NB4 (cell line): ENCODE measurements around the gene TNIP1.
A peak's percentile ranks its signal among the peaks of the same experiment; 100 is the strongest.

ENCODE experiments used
- DNase-seq: peaks from one replicate; pipeline ENCODE4 v3.0.0; 2010; ENCODE audit warnings: low read depth
- H3K4me3 ChIP-seq: one replicate; pipeline ENCODE4 v1.5.1; 2011; ENCODE audit warnings: mild to moderate bottlenecking, low read depth, low read length, moderate library complexity
- CTCF ChIP-seq: IDR thresholded peaks from one replicate; pipeline ENCODE4 v1.5.1; 2012; ENCODE audit warnings: low read depth, low read length
- MAX ChIP-seq: IDR thresholded peaks from 2 replicates; pipeline ENCODE4 v1.6.1; 2011; ENCODE audit warnings: low read depth, low read length
- MYC ChIP-seq: IDR thresholded peaks from 2 replicates; pipeline ENCODE4 v1.6.1; 2011; ENCODE audit warnings: low read depth, low read length
- POLR2A ChIP-seq: IDR thresholded peaks from 2 replicates; pipeline ENCODE4 v1.6.1; 2011; ENCODE audit warnings: mild to moderate bottlenecking; ENCODE audit not compliant: insufficient read length; ENCODE audit errors: extremely low read depth

The TNIP1 gene

DNA sequence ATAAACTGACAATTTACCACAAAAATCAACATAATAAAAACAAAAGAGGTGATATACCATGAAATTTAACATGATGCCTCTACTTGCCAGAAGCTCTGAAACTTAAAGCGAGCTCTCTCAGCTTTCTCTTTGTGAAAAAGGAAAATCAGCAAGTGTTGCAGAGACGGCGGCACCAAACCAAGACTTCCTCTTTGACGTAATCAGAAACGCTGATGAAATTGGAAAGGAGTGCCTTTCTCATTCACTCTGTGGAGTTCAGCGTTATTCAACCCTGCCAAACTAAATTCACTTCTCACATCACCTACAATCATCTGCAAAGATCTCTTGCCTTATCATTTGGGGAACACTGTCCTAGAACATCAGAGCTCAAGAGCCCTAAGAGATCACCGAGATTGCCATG, 44.6 kb upstream of the TNIP1 start:
- no peak overlapping the region for H3K4me3 ChIP-seq
- DNase-seq, result peak; percentile 24
- TF ChIP-seq CTCF, result no peak
- no peak for TF ChIP-seq POLR2A
- no peak for TF ChIP-seq MAX
- no peak for TF ChIP-seq MYC

GRCh38 chr5:151123897-151124751, 43.3 kb upstream of the TNIP1 start:
- TF ChIP-seq MYC, result no peak
- TF ChIP-seq CTCF, result no peak
- no peak for TF ChIP-seq MAX
- no peak for TF ChIP-seq POLR2A
- DNase-seq, result no peak
- H3K4me3 ChIP-seq, result no peak overlapping the region

GRCh38 chr5:151122828-151123227, 42.0 kb upstream of the TNIP1 start:
- no peak for DNase-seq
- no peak overlapping the region for H3K4me3 ChIP-seq
- no peak for TF ChIP-seq CTCF
- TF ChIP-seq POLR2A, result no peak

- TF ChIP-seq MYC (no peak), MAX (no peak), CTCF (no peak), POLR2A (no peak)
- DNase-seq, result no peak
- no peak overlapping the region for H3K4me3 ChIP-seq
These were observed 40.8 kb upstream of the TNIP1 start for GRCh38 chr5:151121665-151122064.

DNA sequence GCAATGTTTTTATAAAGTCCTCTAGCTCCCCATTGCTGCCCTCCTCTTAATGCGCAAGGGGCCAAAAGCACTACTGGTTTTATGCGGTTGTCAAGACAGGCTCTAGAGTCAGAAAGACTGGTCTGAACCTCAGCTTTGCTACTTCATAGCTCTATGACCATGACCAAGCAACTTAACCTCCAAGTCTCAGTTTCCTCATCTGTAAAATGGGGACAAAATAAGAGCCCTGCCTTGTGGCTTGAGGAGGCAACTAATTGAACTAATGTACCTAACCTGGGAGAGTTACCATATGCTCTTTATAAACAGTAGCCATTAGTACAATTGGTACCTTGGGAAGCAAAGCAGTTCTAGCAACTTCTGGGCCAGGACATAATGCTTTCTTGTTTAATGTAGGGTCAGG, 40.3 kb upstream of the TNIP1 start:
- DNase-seq, result no peak
- H3K4me3 ChIP-seq, result no peak overlapping the region
- TF ChIP-seq MYC (no peak), POLR2A (no peak), MAX (no peak), CTCF (no peak)

- TF ChIP-seq POLR2A (no peak), MYC (no peak), CTCF (no peak), MAX (no peak)
- DNase-seq, result no peak
- no peak overlapping the region for H3K4me3 ChIP-seq
These were observed 38.2 kb upstream of the TNIP1 start for GRCh38 chr5:151118913-151119575.
